NCI-H510A (cell line): Measurements from ENCODE around the gene WIZ.

Experiments
- DNase-seq: peaks from one replicate; lab custom pipeline; 2025; lab: John Stamatoyannopoulos, UW

WIZ gene

DNA sequence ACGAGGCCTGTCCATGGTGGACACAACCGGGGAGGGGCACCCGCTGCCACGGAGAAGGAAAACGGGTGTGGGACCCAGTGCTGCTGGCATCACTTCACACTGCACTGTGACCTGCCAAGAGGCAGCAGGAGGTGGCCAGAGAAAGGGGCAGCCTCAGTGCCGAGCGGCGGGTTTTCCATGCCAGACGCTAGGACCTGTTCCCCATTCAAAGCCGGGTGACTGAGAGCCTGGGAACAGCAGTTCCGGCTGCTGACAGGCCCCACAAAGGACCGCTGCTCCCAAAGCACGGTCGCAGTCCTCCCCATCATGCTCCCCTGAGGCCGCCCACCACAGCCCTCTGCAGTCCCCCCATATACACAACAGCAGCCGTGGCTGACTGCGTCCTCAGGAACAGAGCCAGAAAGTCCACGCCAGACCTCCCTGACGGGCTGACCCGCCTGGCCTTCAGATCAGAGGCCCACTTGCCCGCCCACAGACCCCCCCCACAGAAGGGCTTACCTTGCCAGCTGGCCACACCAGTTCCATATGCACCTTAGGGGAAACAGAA, 75.6 kb downstream of the WIZ start:
- no peak for DNase-seq

DNA sequence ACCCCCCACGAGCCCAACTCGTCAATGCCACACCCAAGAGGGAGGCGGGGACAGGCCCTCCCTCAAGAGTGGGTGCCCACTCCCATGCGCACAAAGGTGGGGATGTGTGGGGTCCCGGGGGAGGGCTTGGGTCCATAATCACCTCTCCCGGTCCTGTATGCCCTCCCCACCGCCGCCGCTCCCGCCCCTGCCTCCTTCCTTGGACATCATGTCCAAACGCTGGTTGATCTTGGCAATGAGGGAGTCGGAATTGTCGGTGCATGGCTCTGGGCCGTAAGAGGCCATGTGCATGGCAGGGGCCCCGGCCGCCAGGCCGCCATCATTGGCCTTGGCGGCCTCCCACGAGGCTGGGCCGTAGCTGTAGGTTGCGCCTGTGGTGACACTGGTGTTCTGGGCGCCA, 76.1 kb downstream of the WIZ start:
- no peak for DNase-seq

DNA sequence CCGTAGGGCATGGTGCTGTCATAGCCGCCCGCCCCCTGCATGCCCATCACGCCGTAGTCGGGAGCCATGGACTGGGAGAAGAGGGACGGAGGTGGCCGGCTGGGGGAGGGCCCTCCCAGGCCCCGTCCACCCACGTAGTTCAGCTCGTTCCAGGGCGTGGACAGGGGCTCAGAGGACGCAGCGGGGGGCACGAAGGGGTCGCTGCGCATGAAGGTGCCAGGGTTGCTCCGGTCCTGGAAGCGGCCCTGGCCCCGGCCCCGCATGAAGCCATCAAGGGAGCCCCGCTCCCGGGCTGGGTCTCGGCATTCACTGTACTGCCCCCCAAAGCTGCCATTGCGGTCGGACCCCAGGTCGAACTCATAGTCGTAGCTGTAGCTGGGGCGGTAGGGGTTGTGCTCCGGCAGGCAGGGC, 76.9 kb downstream of the WIZ start:
- no peak for DNase-seq

- no peak for DNase-seq
Observed at GRCh38 chr19:15372470-15372869, 77.3 kb downstream of the WIZ start.

GRCh38 chr19:15371786-15372380, 77.9 kb downstream of the WIZ start:
- DNase-seq = no peak

DNA sequence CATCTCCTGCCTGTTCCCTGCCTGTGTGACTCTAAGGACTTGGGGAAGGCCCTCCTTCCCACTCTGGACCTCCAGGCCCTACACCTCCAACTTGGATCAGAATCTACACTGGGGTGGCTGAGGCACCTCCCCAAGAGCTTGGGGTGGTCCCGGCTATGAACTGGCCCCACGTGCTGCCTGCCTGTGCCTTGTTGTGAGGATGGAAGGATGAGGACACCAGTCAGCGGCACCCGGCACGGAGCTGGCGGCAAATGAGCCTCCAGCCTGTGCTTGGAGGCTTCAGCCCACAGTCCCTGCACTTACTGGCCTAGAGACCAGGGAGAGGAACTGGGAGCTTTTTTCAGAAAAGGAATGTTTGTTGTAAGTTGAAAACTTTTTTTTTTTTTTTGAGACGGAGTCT, 78.6 kb downstream of the WIZ start:
- DNase-seq = no peak
